GM21515 (cell line): ENCODE data around the gene ACTRT2.

Experiments used
- ATAC-seq: cut with Tn5 transposase; IDR thresholded peaks from one replicate; pipeline ENCODE4 v1.9.1; 2021; ENCODE audit not compliant: unreplicated experiment

Gene ACTRT2

DNA sequence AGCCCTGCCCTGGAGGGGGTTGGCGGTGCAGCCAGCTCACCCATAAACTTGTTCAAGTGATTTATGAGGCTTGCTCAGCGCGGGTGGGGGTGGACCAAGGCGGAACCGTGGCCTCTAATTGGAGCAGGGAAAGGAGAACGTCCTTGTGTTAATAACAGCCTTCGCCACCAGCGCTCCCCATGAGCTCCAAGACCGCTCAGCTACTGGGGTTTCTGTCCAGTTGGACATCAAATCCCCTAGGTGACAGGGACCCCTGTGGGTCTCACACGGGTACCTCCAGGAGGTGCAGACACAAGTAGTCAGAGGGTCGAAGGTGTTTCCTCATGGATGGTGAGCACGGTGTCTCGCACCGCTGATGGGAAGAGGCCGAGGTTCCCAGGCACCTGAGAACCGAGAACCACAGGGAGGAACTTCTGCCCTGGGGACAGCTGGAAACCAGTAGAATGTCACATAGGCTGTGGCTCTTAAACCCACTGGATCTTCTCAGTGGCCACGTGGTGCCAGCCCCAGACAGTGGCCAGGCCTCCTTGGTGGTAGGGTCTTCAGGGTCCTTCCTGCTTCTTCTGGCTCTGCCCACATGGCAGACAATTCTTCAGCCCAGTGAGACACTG is 3.7 kb upstream of the ACTRT2 start:
- ATAC-seq: no peak

DNA sequence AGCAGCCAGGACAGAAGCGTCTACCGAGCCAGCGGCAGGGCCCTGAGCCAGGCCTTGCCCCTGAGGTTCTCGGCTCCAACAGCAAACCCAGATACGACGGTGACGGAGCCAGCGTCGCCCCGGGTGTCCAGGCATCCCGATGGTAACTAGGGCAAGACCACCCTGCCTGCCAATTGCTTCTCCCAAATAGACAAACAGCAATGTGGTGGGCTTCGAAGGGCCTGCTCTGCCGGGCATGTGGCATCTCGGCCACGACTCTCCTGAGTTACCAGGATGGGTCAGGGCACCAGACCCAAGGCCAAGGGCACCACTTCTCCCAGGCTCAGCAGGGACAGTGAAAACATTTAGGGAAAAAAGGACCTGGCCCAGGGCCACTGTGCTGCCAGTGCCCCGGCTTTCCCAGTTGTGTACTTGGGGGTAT is 3.2 kb upstream of the ACTRT2 start:
- no peak for ATAC-seq

DNA sequence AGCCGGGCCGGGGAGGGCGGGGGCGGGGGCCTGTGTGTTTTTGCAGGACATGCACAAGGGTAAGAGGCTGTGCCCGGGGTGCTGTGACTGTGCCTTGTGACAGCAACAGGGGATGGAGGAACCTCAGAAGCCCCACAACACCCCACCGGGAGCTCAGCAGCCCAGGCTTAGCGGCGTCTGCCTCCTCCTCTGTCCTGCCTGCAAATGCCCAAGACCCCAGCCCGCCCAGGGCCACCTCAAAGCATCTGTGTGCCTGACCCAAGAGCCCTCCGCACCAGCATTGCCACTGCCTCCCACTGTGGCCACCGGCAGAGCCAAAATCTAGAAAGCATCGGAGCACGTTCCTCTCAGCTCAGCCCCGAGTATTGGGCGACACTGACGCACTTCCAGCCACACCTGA is 2.7 kb upstream of the ACTRT2 start:
- no peak for ATAC-seq

DNA sequence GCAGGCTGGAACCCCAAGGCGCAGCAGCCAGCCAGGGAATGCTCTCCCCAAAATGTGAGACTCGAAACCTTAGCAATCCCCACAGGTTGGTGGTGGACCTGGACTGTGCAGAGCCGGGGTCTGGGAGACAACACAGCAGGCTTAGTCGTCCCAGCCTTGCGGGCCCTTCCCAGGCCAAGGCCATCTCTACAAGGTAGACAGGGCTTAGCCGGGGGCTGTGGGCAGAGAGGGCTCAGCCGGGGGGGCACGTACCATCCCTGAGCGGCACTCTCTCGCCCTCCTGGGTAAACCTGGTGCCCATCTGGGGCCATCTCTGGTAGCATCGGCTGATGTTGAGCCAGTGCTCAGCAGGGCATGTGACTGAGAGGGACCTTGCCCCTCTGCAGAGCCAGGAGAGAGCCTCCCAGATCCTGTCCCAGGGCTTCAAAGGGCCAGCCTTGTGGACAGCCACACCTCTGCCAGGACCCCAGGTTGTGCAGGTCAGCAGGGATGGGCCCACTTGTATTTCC is 2.2 kb upstream of the ACTRT2 start:
- ATAC-seq: no peak

DNA sequence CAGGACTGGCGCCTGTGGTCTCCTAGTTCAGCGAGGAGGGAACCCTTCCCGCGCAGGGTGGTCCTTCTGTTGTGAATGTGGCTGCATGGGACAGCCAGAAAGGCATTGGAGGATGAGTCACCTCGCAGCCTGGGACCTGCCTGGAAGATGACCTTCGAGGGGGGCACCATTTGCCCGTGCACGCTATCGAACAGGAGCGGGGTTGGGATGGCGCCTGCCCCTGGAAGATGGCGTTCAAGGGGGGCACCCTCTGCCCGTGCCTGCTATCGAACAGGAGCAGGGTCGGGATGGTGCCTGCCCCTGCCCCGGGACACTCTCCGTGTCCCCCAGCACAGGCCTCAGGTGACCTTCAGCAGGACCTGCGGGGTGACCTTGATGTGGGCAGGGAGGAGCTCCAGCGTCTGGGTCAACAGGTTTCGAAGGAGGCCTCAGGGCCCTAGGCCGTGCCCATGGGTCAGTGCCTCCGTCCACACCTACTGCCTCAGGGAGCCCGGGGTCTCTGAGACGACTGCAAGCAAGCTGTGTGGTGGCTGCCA is 1.7 kb upstream of the ACTRT2 start:
- no peak for ATAC-seq

DNA sequence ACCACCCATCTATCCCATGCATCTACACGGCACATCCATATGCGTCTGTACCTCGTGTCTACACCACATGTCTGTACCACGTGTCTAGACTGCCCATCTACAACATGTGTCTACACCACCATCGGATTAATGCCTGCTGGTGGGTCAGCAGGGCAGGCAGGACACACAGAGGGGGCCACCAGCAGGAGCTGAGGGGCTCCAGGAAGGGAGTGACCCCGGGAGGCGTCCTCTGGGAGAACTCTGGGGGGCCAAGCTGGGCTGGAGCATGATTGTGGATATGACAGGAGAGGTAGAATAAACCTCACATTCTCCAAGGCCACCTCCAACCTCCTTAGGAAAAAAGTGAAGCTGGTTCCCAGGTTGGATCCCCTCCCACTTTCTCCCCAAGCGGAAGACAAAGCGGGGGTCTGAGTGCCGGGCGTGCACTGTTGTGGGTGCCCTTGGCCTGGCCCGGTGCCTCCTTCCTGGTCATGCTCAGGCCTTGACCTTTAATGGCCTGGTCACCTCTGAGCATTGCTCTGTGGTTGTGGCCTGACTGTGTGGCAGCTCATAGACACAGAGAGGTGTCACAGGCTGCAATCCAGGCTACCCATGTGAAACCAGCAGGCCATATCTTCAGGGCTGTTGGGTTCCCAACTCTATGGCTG is 881 bp upstream of the ACTRT2 start:
- ATAC-seq: no peak

DNA sequence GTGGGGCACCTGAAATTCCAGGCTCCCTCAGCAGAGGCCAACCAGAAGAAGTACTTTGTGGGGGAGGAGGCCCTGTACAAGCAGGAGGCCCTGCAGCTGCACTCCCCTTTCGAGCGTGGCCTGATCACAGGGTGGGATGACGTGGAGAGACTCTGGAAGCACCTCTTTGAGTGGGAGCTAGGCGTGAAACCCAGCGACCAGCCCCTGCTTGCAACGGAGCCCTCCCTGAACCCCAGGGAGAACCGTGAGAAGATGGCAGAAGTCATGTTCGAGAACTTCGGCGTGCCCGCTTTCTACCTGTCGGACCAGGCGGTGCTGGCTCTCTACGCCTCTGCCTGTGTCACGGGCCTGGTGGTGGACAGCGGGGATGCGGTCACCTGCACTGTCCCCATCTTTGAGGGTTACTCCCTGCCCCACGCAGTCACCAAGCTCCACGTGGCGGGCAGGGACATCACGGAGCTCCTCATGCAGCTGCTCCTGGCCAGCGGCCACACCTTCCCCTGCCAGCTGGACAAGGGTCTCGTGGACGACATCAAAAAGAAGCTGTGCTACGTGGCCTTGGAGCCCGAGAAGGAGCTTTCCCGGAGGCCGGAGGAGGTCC is 634 bp downstream of the ACTRT2 start:
- no peak for ATAC-seq

DNA sequence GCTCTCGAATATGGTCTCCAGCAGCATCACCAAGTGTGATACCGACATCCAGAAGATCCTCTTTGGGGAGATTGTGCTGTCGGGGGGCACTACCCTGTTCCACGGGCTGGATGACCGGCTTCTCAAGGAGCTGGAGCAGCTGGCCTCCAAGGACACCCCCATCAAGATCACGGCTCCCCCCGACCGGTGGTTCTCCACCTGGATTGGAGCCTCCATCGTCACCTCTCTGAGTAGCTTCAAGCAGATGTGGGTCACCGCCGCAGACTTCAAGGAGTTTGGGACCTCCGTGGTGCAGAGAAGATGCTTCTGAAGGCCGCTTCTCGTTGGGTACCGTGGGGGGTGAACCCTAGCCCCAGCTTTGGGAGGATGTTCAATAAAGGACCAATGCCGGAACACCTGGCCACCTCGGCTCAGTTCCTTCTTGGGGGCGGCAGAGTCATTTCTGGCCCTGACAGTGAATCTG is 1.3 kb downstream of the ACTRT2 start:
- ATAC-seq: no peak

DNA sequence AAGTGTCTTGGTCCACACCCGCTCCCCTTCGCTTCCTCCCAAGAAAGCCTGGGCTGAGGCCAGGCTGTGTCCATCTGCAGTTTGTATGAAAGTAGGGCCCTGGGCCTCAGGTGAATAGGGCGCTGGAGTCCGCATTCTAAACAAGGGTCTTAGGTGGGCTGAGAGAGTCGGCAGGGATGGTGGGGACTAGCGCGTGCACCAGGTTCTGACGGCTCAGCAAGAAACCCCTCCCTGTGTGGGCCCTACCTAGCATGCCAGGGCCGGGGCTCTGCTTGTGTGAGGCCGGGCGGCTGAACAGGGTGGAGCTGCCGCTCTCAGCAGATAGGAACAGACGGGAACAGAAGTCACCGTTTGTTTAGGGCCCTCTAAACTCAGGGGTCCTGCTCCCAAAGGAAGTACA is 1.7 kb downstream of the ACTRT2 start:
- no peak for ATAC-seq

DNA sequence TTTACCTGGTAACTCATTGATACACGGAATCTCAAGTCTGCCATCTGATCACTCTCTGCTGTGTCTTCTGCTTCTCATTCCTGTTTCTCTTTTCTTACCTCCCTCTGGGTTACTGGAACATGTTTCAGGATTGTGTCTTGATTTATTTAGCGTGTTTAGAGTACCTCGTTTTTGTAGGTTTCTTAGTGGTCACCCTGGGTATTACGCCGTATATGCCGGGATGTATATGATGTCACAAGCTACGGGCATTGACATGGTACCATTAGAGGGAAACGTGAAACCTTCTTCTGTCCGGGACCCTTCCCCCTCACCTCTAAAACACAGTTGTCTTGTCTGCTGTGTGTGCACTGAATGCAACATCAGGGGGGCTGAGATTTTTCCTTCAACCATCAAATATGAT is 2.8 kb downstream of the ACTRT2 start:
- ATAC-seq: no peak

DNA sequence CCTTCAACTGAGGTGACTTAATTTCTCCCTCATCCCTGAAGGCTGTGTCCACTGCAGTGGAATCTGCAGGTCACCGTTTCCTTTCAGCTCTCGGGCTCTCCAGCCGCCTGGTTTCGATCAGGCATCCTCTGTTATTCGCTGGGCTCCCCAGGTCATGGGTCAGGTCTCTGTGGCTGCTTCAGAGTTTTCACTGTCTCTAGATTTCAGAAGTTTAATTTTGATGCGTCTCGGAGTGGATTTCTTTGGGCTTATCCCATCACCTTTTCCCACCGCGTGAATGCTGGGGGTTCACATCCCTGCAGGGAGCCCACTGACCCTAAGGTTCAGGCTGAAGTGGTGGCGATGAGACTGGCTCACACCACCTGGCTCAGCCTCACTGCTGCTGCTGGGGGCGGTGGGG is 3.3 kb downstream of the ACTRT2 start:
- ATAC-seq: no peak

DNA sequence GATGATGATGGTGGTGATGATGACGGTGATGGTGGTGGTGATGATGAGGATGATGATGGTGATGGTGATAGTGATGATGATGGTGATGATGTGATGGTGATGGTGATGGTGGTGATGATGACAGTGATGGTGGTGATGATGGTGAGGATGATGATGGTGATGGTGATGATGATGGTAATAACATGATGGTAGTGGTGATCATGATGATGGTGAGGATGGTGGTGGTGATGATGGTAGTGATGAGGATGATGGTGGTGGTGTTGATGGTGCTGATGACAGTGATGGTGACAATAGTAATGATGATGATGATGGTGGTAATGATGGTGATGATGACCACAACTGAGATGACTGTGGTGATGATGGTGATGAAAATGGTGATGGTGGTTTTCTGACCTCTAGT is 4.9 kb downstream of the ACTRT2 start:
- ATAC-seq: no peak

DNA sequence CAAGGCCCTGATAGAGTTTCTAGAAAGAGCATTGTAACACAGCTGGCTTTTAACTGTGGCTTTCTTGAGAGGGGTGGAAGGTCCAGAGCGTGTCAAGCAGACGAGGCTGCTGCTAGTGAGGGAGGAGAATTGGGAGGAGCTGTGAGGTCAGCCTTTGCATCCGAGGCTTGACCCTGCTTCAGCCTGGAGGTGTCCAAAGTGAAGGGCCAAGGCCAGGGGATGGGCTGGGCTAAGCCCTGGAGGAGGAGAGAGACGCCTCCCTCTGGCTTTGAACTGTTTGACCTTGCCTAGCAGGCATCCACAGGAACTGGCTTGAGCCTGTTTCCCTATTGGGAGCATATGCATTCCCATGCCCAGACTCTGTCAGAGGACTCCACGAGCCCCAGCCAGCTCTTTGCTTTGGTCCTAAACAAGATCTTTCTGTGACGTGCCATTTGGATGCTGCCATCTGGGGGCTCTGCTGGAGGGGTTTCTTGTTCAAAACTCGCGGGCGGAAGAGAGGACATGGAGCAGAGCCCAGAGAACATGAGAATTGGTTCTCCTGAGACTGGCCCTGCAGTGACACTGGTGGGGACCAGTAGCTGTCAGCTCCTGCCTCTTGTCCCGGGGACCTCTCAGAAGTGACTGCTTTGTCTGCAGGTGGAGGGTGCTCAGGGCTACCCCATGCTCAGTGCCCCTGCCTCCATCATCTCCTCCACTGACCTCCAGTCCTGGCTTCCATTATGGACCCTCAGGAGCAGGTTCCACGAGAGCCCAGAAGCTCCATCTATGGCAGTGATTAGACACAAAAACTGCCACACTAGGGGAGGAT is 5.5 kb downstream of the ACTRT2 start:
- ATAC-seq: no peak

DNA sequence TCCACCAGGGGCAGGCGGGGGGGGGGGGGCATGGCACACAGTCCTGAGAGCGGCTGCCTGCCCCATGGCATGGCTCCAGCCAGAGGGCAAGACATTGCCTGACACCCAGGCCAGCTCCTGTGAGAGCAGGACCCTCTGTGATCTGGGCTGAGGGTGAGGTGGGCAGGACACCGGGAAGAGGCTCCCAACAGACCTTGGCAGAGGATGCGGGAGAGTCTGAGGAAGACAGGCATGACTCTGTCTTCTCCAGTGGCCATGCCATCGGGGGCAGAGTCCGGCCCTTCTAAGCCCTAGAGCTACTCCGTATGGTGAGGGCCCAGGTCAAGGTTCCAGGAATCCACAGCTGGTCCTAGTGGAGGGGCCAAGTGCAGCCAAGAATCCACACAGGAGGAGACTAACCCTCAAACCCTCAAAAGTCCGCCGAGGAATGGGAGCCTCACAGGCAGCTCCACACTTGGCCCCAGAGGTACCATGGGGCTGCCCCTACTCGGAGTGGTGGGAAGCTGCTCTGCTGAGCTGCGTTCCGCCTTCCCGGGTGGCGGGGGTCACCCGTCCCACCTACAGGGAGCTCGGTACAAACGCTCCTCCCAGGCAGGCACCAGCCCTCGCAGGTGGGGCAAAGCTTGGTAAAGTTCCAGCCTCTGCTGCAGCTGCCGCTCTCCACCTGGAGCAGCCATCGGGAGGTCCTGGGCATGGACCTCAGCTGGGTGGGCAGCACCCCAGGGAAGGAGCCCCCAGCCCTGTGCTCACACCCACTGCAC is 6.5 kb downstream of the ACTRT2 start:
- ATAC-seq: no peak

DNA sequence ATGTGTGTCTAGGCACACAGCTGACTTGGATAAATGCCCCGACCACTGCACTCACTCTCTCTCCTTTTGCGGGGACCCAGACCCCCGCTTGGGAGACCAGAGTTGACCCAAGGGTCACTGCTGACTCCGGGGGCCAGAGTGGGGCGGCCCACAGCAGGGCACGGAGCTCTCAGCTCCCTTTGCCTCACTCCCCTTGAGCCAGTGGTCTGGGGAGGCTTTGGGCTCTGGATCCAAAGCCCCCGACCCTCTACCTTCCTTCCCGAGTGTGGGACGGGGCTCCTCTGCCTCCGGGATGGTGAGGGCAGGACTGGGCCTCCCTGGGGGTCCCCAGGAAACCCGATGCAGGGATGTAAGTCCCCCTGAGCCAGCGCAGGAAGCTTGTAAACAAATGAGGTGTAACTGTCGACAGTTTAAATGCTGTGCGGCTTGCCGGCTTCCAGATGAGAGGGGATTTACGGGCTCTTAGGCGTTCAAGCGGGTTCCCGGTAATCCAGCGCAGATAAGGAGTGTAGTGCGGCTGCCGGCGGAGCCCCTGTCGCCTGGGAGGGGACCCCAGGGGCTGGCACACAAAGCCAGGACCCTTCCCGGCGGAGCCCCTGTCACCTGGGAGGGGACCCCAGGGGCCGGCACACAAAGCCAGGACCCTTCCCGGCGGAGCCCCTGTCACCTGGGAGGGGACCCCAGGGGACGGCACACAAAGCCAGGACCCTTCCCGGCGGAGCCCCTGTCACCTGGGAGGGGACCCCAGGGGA is 7.4 kb downstream of the ACTRT2 start:
- ATAC-seq: no peak

DNA sequence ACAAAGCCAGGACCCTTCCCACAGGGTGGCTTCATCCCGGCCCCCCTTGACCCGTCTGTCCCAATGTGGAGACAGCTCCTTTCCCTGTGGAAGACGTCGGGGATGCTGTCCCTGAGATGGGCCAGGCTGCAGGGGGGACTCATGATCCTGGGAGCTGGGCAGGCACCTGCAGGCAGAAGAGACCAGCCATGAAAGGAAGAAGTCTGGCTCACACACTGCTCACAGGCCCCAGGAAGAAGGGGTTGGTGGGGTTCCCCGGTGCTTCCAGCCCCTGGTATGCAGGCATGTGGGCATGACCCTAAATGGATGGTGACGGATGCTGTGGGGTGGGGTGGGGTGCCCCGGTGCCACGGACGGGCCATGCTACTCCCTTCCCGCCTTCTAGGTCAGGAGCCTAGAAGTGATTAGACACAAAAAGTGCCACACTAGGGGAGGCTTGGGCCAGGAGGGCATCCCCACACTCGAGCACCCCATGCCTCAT is 8.3 kb downstream of the ACTRT2 start:
- no peak for ATAC-seq

DNA sequence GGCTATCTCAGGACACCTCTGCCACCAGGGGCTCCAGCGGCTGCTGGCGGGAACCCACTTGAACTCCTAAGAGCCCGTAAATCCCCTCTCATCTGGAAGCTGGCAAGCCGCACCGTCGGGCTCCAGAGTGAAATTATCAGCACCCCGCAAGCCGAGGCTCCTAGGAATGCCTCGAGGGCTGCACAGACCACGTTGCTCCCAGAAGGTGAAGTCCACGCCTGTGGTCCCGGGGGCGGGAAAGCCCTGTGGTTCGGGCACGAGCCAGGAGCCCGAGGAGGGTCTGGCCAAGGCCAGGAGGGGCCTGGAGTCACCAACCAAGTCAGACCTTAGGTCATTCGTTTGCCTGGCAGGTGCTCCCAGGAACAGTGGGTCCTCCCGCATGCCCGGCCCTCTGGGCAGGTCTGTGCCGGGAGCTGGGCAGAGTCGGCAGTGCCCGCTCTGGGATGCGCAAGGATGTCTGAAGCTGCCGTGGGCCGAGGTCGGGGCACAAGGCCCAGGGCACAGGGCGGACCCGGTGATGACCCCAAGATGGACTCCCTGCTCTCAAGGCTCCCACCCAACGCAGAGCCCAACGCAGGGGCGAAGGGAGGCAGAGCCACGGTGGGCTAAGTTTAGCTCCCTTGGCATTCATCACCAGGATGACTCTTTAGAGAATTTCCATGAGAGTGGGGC is 8.9 kb downstream of the ACTRT2 start:
- no peak for ATAC-seq

DNA sequence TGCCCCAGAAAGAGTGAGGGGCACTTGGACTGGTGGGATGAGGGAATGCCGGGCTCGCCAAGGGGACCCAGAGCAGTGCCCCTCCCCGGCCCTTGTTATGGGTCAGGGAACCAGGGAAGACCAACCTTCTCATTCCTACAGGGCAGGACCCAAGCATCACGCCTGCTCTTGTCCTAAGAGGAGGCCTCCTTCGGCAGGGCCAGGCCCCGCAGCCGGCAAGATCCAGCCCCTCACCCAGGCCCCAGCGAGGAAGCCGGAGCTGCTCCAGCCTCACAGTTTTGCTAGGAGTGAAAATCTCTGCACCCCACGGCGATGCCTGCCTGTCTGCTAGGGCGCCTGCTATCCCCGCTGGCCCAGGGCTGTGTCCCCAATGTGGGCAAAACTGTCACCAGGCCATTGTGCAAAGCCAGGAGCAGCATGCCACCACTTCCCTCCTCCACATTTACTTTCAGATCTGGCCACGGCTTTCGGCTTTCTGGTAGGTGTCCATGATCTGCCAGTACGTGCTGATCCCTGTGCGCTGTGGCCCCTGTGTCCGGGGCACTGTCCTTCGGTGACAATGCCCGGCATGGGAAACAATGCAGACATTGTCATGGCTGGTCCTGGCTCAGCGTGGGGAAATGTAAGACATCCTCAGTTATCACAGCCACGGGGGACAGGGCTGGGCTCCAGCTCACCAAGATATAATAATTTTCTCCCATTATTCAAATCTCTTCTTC is 9.6 kb downstream of the ACTRT2 start:
- ATAC-seq: no peak
